HG03565 (cell line): ENCODE measurements around the gene GALNTL6.
"Not testable (repeated sequence)": the region's sequence is repeated elsewhere in the genome, so short reads cannot be mapped to it uniquely, and the experiment has no call there.

ENCODE experiments used
- ATAC-seq: cut with Tn5 transposase; IDR thresholded peaks from one replicate; pipeline ENCODE4 v1.9.1; 2021; ENCODE audit warnings: mild to moderate bottlenecking, moderate library complexity; ENCODE audit not compliant: unreplicated experiment

GALNTL6 gene

GRCh38 chr4:172785613-172786012 lies 972.4 kb downstream of the GALNTL6 start:
- ATAC-seq, result no peak

GRCh38 chr4:172786039-172786792 lies 973.0 kb downstream of the GALNTL6 start:
- no peak for ATAC-seq

GRCh38 chr4:172787111-172787510 lies 973.9 kb downstream of the GALNTL6 start:
- no peak for ATAC-seq

- ATAC-seq, result no peak
Measured at GRCh38 chr4:172791841-172792240, 978.6 kb downstream of the GALNTL6 start.

- no peak for ATAC-seq
Measured at GRCh38 chr4:172793565-172794306, 980.5 kb downstream of the GALNTL6 start.

- no peak for ATAC-seq
Measured at GRCh38 chr4:172794307-172794703, 981.1 kb downstream of the GALNTL6 start.

GRCh38 chr4:172797281-172797680 lies 984.1 kb downstream of the GALNTL6 start:
- ATAC-seq, result not testable (repeated sequence)

GRCh38 chr4:172802032-172802431 lies 988.8 kb downstream of the GALNTL6 start:
- ATAC-seq, result no peak

- no peak for ATAC-seq
Measured at GRCh38 chr4:172806841-172807240, 993.6 kb downstream of the GALNTL6 start.

GRCh38 chr4:172808196-172808595 lies 995.0 kb downstream of the GALNTL6 start:
- no peak for ATAC-seq

GRCh38 chr4:172809319-172809718 lies 996.1 kb downstream of the GALNTL6 start:
- no peak for ATAC-seq

GRCh38 chr4:172813359-172813923 lies 1000.2 kb downstream of the GALNTL6 start:
- ATAC-seq, result peak; percentile 91

GRCh38 chr4:172815499-172816164 lies 1002.4 kb downstream of the GALNTL6 start:
- no peak for ATAC-seq

GRCh38 chr4:172818901-172819300 lies 1005.7 kb downstream of the GALNTL6 start:
- no peak for ATAC-seq

- ATAC-seq, result peak; percentile 39
Measured at GRCh38 chr4:172819353-172819752, 1006.1 kb downstream of the GALNTL6 start.

GRCh38 chr4:172822331-172822730 lies 1009.1 kb downstream of the GALNTL6 start:
- no peak for ATAC-seq

- no peak for ATAC-seq
Measured at GRCh38 chr4:172826346-172826745, 1013.1 kb downstream of the GALNTL6 start.

GRCh38 chr4:172826861-172827260 lies 1013.7 kb downstream of the GALNTL6 start:
- no peak for ATAC-seq

- ATAC-seq, result no peak
Measured at GRCh38 chr4:172830295-172830764, 1017.1 kb downstream of the GALNTL6 start.

GRCh38 chr4:172836661-172837060 lies 1023.5 kb downstream of the GALNTL6 start:
- no peak for ATAC-seq

- no peak for ATAC-seq
Measured at GRCh38 chr4:172838111-172838510, 1024.9 kb downstream of the GALNTL6 start.
